ENCODE data around the gene GALM.

DNA sequence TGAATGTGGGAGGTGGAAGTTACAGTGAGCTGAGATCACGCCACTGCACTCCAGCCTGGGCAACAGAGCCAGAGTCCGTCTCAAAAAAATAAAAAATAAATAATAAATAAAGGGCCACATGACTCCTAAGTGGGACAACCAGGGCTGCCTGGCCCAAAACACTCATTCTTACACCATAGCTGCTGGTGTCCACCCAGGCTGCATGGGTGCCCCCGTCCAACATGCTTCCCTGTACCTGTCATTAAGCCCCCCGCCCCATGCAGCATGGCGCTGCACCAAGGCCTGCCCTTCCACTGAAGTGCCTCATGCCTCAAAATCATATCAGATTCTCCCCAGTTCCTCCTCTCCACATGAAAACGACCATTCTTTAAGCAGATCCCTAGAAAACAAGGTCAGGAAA lies 10.8 kb downstream of the GALM start:
- TF ChIP-seq ZNF133 (tag by site-specific recombination; IDR thresholded peaks at IDR 0.05) (no peak), CTCF (tag by site-specific recombination; IDR thresholded peaks at IDR 0.05) (no peak), ZIC2 (tag by site-specific recombination; IDR thresholded peaks at IDR 0.05) (no peak), MEIS1 (CRISPR knock-in tag; IDR thresholded peaks at IDR 0.05; ENCODE audit: borderline replicate concordance) (no peak), ZFP37 (tag by site-specific recombination; IDR thresholded peaks at IDR 0.05) (no peak), ZNF501 (tag by site-specific recombination; IDR thresholded peaks at IDR 0.05) (no peak), HOXD13 (CRISPR knock-in tag; IDR thresholded peaks at IDR 0.05; ENCODE audit: borderline replicate concordance) (no peak), ZNF677 (tag by site-specific recombination; IDR thresholded peaks at IDR 0.05) (no peak), ZBTB21 (tag by site-specific recombination; IDR thresholded peaks at IDR 0.05) (no peak), ZNF610 (tag by site-specific recombination; IDR thresholded peaks at IDR 0.05; ENCODE audit: borderline replicate concordance) (no peak), BCL11A (tag by site-specific recombination; IDR thresholded peaks at IDR 0.05; ENCODE audit: low read depth) (no peak)
- TF ChIP-seq, protein P1, sequence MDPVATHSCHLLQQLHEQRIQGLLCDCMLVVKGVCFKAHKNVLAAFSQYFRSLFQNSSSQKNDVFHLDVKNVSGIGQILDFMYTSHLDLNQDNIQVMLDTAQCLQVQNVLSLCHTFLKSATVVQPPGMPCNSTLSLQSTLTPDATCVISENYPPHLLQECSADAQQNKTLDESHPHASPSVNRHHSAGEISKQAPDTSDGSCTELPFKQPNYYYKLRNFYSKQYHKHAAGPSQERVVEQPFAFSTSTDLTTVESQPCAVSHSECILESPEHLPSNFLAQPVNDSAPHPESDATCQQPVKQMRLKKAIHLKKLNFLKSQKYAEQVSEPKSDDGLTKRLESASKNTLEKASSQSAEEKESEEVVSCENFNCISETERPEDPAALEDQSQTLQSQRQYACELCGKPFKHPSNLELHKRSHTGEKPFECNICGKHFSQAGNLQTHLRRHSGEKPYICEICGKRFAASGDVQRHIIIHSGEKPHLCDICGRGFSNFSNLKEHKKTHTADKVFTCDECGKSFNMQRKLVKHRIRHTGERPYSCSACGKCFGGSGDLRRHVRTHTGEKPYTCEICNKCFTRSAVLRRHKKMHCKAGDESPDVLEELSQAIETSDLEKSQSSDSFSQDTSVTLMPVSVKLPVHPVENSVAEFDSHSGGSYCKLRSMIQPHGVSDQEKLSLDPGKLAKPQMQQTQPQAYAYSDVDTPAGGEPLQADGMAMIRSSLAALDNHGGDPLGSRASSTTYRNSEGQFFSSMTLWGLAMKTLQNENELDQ (tag by site-specific recombination; IDR thresholded peaks at IDR 0.05; ENCODE audit: low read depth): no peak
